ENCODE measurements around the gene C2orf74. TPM values are rescaled to one million over a fixed set of nuclear protein-coding genes. Genes with fewer than 3 reads are reported as not detected.

Gene C2orf74
- total and polyA plus RNA-seq, 10 donors, result 9.4 to 36.7 (median 24.1) TPM

DNA sequence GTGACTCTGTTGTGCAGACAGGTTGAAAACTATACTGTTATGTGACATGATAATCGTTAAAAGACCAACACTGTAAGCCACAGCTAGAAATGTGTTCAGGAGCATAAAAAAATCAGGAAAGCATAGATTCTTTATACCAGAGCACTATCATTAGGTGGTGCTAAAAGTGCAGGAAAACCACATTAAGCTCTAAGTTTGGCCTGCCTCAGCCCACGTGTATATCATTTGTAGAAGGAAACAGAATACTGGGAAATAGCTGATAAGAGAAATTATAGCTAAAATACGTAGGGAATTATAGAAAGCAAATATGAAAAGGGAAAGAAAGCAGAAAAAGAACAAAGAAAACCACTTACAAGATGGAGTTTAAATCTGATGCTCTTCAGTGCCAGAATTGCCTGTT is 26.5 kb upstream of the C2orf74 start:
- no peak for DNase-seq
- Histone ChIP-seq H3K36me3 (no peaks in the 10 kb centered on the region), H3K4me1 (no peaks in the 10 kb centered on the region), H3K27ac (no peak overlapping the region), H3K27me3 (replicated peaks in 1 of 7) (no peaks in the 10 kb centered on the region), H3K4me3 (no peak overlapping the region), H3K9me3 (no peaks in the 10 kb centered on the region)
- intact Hi-C loops (cut with DNase I; ENCODE audit: low total_unique reads), result no loop called here
- TF ChIP-seq POLR2A (IDR thresholded peaks at IDR 0.05), result no peak
- TF ChIP-seq, protein P1, sequence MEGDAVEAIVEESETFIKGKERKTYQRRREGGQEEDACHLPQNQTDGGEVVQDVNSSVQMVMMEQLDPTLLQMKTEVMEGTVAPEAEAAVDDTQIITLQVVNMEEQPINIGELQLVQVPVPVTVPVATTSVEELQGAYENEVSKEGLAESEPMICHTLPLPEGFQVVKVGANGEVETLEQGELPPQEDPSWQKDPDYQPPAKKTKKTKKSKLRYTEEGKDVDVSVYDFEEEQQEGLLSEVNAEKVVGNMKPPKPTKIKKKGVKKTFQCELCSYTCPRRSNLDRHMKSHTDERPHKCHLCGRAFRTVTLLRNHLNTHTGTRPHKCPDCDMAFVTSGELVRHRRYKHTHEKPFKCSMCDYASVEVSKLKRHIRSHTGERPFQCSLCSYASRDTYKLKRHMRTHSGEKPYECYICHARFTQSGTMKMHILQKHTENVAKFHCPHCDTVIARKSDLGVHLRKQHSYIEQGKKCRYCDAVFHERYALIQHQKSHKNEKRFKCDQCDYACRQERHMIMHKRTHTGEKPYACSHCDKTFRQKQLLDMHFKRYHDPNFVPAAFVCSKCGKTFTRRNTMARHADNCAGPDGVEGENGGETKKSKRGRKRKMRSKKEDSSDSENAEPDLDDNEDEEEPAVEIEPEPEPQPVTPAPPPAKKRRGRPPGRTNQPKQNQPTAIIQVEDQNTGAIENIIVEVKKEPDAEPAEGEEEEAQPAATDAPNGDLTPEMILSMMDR (IDR thresholded peaks at IDR 0.05 in 8 of 11, conservative IDR thresholded peaks at IDR 0.05 in 3 of 11), result peak in 1 of 11 experiments; percentile 9
- 8 to 15% (median 14%) methylated on average over 3 of the region's 3 CpGs for WGBS, 5 donors

DNA sequence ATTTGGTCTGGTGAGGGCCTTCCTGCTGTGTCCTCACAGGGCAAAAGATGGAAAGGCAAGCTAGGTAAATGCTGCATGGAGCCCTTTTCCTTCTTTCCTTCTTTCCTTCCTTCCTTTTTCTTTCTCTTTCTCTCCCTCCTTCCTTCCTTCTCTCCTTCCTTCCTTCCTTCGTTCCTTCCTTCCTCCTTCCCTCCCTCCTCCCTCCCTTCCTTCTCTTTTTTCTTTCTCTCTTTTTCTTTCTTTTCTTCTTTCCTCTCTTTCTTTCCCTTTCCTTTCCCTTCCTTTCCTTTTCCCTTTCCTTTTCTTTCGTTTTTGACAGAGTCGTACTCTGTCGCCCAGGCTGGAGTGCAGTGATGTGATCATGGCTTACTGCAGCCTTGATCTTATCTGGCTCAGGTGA is 23.1 kb upstream of the C2orf74 start:
- Histone ChIP-seq H3K4me1 (peaks cover 0 to 1% (median 0%) of the 10 kb centered on the region in 6 donors), H3K27me3 (replicated peaks in 1 of 7) (no peaks in the 10 kb centered on the region), H3K9me3 (no peaks in the 10 kb centered on the region), H3K4me3 (no peak overlapping the region), H3K27ac (no peak overlapping the region), H3K36me3 (peaks cover 0 to 4% (median 0%) of the 10 kb centered on the region in 6 donors)
- TF ChIP-seq POLR2A (IDR thresholded peaks at IDR 0.05) (no peak), POLR2AphosphoS5 (IDR thresholded peaks at IDR 0.05) (no peak)
- TF ChIP-seq, protein P1 (IDR thresholded peaks at IDR 0.05 in 8 of 11, conservative IDR thresholded peaks at IDR 0.05 in 3 of 11), result no peak
- no peak for DNase-seq
- WGBS, 5 donors, result 77 to 88% (median 83%) methylated on average over 4 of the region's 4 CpGs
- intact Hi-C loops (cut with DNase I; ENCODE audit: low total_unique reads), result no loop called here

DNA sequence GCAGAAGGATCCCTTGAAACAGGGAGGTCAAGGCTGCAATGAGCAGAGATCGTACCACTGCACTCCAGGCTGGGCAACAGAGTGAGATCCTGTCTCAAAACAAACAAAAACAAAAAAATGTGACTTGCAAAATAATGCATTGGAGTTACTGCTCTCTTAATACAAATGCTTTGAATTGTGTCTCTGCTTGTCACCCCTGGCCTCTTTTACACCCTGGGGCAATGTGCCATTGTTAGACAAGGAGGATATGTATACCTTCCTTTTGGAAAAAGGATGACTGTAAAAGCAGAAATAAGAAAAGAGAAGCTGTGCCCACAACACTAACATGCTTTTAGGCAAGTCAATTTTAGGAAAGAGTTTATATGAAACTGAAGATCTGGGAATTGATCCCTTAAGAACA is 20.8 kb upstream of the C2orf74 start:
- 86 to 94% (median 92%) methylated on average over 1 of the region's 1 CpG for WGBS, 5 donors
- intact Hi-C loops (cut with DNase I; ENCODE audit: low total_unique reads), result no loop called here

DNA sequence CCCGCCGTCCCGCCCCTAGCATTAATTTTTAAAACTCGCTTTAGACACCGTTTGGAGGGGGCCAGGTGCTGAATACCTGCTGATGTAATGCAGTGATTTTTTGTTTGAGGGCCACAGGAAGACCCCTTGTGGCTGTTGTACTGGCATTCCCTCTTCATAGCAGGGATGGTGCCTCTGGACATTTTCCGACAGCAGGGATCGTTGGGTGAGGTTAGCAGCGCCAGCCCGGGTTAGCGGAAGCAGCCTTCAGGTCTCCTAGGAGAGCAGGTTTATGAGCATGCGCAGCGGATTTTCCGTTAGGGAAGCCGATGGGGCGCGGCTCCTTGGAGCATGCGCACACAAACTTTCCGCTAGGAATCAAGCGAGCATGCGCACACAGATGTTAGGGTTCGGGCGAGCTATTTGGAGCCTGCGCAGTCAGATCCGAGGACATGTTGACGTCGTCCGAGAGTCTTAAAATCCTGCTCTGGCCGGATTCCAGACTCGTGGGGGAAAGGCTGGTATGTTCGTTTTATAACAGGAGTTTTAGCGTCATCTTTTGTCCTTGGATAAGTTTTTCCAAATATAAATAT is 17.2 kb upstream of the C2orf74 start:
- peak overlapping the region; percentile 81 to 90 (median 86) for H3K27ac ChIP-seq
- H3K36me3 ChIP-seq, result peaks cover 0 to 22% (median 12%) of the 10 kb centered on the region in 6 donors
- no peaks in the 10 kb centered on the region for H3K9me3 ChIP-seq
- 4 to 8% (median 4%) methylated on average over 18 to 31 of the region's 31 CpGs for WGBS, 5 donors
- H3K4me3 ChIP-seq, result peak overlapping the region; percentile 39 to 76 (median 54)
- no peaks in the 10 kb centered on the region for H3K27me3 ChIP-seq (replicated peaks in 1 of 7)
- peak; percentile 96 for DNase-seq
- peaks cover 0 to 29% (median 15%) of the 10 kb centered on the region in 6 donors for H3K4me1 ChIP-seq
- TF ChIP-seq POLR2A (IDR thresholded peaks at IDR 0.05), result no peak
- TF ChIP-seq, protein P1 (IDR thresholded peaks at IDR 0.05 in 8 of 11, conservative IDR thresholded peaks at IDR 0.05 in 3 of 11), result peak in 3 of 11 experiments; percentile 13 to 18 (median 17)
- peak; percentile 78 to 93 (median 92) for TF ChIP-seq POLR2AphosphoS5 (IDR thresholded peaks at IDR 0.05)
- intact Hi-C loops (cut with DNase I; ENCODE audit: low total_unique reads), result no loop called here

More for the DNA sequence above, 20.8 kb upstream of the C2orf74 start:
- Histone ChIP-seq H3K9me3 (no peaks in the 10 kb centered on the region), H3K36me3 (peaks cover 0 to 5% (median 0%) of the 10 kb centered on the region in 6 donors), H3K4me3 (no peak overlapping the region), H3K4me1 (peaks cover 0 to 22% (median 12%) of the 10 kb centered on the region in 6 donors), H3K27me3 (replicated peaks in 1 of 7) (no peaks in the 10 kb centered on the region), H3K27ac (no peak overlapping the region)
- TF ChIP-seq POLR2AphosphoS5 (IDR thresholded peaks at IDR 0.05) (no peak), POLR2A (IDR thresholded peaks at IDR 0.05) (no peak)
- TF ChIP-seq, protein P1 (IDR thresholded peaks at IDR 0.05 in 8 of 11, conservative IDR thresholded peaks at IDR 0.05 in 3 of 11), result no peak
- DNase-seq, result no peak
